ENCODE data around the gene SPTBN1. TPM values are rescaled to one million over a fixed set of nuclear protein-coding genes. Genes with fewer than 3 reads are reported as not detected.
A peak's percentile ranks its signal among the peaks of the same experiment; 100 is the strongest.
"Not testable (repeated sequence)": the region's sequence is repeated elsewhere in the genome, so short reads cannot be mapped to it uniquely, and the experiment has no call there.

SPTBN1 gene
- polyA plus RNA-seq, 1 donor, result 327 TPM

DNA sequence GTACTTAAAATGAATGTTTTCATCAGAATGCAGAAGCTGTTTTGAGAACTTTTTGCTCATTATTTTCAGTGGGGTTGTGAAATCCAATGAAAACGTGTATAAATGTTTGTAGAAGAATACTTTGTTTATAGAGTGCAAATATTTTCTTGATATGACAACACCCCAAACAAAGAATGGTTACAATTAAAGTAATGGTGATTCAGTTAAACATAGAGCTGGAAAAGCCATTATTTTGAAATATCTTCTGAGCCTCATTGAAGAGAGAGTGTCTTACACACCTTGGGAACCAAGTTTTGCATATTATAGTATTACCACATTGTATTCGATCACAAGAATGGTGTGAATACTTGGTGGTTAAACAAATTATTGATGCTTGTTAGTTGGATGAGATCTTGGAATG lies 48.7 kb downstream of the SPTBN1 start:
- no peak for DNase-seq

GRCh38 chr2:54508541-54508940 lies 52.4 kb downstream of the SPTBN1 start:
- no peak for DNase-seq

GRCh38 chr2:54509043-54509442 lies 52.9 kb downstream of the SPTBN1 start:
- DNase-seq, result not testable (repeated sequence)

DNA sequence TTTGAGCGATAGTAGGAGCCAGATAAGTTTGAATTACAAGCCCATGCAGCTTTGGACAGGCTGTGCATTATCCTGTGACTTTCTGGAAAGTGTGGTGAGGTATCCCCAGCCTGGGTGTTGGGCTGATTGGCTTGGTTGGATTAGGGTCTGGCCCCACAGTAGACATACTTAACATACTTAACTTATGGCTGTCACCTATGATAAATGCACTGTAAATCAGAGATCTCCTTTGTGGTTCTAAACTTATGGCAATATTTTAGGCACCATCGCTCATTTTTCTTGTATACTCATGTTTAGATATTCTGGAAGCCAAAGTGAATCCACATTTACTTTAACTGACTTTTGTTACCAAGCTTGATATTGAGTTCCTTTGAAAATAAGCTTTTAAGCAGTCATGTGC lies 54.8 kb downstream of the SPTBN1 start:
- no peak for DNase-seq

GRCh38 chr2:54512183-54512582 lies 56.1 kb downstream of the SPTBN1 start:
- DNase-seq, result no peak

DNA sequence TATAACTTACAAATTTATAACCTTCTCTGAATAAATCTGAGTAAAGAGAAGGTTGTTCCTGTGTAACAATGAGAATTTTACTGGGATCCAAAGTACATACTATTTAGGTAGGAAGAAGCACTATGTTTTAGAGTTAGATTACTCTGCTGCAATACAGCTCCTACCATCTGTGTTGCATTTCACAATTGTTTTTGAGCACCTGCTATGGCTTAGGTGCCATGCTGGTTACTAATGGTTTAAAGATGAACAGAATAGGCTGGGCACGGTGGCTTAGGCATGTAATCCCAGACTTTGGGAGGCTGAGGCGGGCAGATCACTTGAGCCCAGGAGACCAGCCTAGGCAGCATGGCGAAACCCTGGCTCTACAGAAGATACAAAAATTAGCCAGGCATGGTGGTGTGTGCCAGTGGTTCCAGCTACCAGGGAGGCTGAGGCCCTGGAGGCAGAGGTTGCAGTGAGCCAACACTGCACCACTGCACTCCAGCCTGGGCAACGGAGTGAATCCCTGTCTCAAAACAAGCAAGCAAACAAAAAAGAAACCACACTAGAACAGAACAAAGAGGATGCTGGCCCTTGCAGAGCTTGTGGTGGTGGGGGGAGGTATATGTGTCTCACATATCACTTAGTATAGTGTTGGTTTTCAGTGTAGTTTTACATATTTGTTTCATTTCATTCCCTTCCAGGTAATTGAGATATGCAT lies 56.7 kb downstream of the SPTBN1 start:
- no peak for DNase-seq

DNA sequence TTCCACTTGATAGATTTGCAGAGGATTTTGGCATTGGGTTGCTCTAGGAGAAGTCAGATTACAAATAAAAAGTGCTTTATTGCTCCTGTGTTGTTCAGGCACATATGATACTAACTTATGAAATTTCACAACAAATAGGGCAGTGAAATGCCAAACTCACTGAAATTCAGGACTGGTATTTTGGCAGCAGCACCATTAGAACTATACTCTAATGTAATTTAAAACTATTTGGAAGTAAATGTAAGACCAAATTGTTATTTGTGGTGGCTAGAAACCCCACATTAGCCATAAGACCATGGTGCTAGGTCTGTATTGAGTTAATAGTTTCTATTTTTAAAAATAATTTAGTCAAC lies 57.2 kb downstream of the SPTBN1 start:
- DNase-seq, result no peak

DNA sequence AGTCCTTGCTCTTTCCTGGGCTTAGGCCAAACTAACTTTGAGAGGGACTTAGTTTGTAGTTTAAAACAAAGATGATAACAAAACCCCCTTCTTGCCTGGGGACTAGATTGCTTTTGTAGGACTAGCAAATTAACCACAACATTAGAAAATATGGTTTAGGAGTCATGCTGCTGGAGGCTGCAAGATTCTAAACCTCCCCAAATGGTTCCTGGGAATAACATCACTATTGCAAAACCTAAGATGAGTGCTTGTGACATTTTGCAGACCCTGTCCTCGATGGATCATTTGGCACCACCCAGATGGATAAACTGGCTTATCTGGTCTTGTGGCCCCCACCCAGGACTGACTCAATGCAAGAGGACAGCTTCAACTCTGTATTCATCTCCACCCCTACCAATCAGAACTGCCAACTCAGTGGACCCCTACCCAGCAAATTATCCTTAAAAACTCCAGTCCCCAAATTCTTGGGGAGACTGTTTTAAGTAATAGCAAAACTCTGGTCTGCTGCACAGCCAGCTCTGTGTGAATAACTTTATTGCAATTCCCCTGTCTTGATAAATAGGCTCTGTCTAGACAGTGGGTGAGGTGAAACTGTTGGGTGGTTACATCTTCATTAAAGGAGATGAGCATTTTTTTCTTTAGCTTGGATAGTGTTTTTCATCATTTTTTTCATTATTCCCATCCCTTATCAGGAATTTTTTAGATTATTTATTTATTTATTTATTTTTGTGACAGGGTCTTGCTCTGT lies 58.9 kb downstream of the SPTBN1 start:
- no peak for DNase-seq

GRCh38 chr2:54516842-54517241 lies 60.7 kb downstream of the SPTBN1 start:
- DNase-seq, result no peak

DNA sequence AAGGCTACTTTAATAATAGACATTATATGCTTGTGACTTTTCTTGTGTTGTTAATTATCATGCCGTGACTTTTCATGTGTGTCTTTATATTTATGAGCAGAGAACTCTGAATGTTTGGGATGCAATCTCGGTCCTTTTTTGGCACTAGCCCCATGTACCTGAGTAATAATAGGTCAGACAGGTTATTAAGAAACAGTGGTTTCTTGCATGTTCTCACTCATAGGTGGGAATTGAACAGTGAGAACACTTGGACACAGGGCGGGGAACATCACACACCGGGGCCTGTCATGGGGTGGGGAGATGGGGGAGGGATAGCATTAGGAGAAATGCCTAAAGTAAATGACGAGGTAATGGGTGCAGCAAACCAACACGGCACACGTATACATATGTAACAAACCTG lies 61.9 kb downstream of the SPTBN1 start:
- DNase-seq, result not testable (repeated sequence)

GRCh38 chr2:54518430-54518829 lies 62.3 kb downstream of the SPTBN1 start:
- no peak for DNase-seq

GRCh38 chr2:54519841-54520459 lies 63.8 kb downstream of the SPTBN1 start:
- no peak for DNase-seq

DNA sequence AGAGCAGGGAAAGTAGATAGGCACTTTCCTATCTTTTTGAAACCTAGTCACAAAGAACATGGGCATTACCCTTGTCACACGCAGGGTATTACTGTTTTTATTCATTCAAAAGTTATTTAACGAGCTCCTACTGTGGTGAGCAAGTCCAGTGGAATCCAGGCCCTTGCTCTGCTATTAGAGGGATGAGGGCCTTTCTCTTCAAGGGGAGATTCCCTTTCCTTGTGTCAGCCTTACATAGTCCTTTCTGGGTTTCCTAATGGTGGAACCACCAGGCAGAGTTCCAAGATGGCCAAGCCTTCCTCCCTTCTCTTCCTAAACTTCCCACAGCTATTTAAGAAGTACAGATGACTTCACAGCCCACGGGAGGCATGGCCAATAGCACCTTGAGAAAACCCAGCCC lies 64.6 kb downstream of the SPTBN1 start:
- DNase-seq, result no peak

DNA sequence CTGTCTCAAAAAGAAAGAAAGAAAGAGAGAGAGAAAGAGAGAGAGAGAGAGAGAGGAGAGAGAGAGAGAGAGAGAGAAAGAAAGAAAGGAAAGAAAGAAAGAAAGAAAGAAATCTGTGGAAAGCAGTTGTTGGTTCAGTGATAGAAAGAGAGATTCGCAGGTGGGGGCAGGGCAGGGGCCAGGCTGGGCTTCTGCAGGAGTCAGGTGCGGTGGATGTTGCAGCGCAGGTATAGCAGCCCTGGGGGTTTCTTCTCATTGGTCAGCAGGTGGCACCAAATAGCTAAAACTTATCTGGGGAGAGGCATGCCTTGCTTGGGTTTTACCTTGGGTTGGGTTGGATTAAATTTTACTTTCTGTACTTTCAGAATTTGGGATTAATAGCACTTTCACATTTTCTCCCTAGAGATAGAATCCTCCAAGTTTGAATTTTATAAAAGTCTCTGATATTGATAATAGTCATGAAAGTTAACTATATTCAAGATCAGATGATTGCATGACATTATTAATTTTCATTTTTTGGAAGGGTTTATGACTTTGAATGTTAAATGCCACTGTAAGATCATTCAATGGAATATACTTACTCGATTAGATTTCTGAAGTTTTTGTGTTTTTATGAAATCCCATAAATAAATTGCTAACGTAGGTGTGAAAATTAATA lies 66.6 kb downstream of the SPTBN1 start:
- peak; percentile 30 for DNase-seq

GRCh38 chr2:54523324-54523959 lies 67.3 kb downstream of the SPTBN1 start:
- DNase-seq, result no peak

DNA sequence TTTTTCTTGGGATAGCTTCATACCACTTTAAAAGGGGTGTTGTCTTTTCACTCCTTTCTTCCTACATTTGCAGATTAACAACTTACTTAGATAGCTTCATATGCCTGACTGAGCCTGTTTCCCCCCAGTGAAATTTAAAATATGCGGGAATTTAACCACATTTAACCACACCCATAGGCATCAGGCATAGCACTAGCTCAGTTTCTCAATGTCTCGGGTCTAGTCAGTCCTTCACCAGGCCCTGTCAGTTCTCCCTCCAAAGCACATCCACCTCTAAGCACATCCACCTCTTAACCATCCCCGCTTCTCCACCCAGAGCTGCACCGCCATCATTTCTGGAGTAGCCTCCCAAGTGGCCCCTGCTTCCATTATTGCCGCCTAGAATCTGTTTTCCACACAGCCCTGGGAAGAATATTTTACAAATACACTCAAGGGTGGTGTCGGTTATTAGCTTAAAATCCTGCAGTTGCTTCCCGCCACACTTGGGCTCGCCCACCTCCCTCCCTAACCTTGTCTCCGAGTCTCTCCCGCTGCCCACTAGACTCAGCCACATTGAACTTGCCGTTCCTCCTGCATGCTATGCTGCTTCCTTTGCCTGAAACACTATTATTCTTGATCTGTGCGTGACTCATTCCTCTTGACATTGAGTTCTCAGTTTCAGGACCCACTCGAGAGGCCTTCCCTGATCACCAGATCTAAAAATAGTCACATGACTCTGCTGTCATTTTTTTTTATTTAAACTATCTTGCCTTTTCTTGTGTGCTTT lies 68.3 kb downstream of the SPTBN1 start:
- no peak for DNase-seq

DNA sequence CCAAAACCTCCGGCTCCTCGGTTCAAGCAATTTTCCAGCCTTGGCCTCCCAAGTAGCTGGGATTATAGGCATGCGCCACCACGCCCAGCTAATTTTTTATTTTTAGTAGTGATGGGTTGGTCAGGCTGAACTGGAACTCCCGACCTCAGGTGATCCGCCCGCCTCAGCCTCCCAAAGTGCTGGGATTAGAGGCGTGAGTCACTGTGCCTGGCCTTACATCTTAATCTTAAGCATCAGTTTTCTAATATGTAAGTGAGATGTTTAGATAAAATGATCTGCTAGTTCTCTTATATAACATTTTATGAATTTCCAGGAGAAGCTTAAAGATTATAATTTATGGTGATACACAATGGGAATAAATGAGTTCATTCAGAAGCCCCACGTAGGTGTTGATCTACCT lies 69.2 kb downstream of the SPTBN1 start:
- DNase-seq, result no peak

GRCh38 chr2:54526226-54526879 lies 70.2 kb downstream of the SPTBN1 start:
- DNase-seq, result no peak

GRCh38 chr2:54528311-54528955 lies 72.3 kb downstream of the SPTBN1 start:
- no peak for DNase-seq

GRCh38 chr2:54529518-54529917 lies 73.4 kb downstream of the SPTBN1 start:
- DNase-seq, result not testable (repeated sequence)

- DNase-seq, result no peak
These were observed 73.8 kb downstream of the SPTBN1 start for GRCh38 chr2:54529935-54530334.
